ENCODE measurements around the gene TTF1.

TTF1 gene

DNA sequence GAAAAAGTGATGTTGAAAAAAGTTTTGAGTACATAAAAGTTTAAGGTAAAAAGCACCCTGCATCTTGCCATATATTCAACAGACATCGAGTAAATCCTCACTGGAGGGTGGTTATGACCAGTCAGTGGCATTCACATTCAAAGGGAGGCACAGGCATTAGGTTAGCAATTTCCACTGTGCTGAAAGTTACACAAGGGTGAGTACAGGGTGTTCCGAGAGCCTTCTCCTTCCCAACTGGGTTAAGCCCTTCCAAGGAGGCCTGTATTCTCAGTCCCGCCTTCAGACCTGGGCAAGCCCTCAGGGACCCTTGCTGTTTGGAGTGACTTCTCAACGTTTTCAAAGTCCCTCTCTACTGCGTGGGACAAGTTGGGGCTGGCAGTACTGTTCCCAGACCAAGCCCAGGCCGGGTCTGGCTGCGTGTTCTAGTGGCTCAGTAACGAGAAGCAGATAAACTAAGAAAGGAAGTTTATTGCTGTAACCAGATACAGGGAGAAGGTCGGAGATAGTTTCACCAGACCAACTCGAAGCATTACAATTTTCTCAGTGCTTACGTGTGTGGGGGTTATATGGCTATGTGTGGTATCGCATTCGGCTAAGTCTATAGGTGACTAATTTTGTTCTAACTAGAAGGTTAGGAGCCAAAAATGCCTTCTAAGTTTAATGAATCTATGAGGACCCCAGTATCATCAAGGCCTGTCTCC lies 38.9 kb downstream of the TTF1 start:
- TF ChIP-seq, protein P1, sequence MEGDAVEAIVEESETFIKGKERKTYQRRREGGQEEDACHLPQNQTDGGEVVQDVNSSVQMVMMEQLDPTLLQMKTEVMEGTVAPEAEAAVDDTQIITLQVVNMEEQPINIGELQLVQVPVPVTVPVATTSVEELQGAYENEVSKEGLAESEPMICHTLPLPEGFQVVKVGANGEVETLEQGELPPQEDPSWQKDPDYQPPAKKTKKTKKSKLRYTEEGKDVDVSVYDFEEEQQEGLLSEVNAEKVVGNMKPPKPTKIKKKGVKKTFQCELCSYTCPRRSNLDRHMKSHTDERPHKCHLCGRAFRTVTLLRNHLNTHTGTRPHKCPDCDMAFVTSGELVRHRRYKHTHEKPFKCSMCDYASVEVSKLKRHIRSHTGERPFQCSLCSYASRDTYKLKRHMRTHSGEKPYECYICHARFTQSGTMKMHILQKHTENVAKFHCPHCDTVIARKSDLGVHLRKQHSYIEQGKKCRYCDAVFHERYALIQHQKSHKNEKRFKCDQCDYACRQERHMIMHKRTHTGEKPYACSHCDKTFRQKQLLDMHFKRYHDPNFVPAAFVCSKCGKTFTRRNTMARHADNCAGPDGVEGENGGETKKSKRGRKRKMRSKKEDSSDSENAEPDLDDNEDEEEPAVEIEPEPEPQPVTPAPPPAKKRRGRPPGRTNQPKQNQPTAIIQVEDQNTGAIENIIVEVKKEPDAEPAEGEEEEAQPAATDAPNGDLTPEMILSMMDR (IDR thresholded peaks at IDR 0.05; ENCODE audit: borderline replicate concordance, insufficient read depth, low read depth, low read length) = no peak
- no peak overlapping the region for H3K4me3 ChIP-seq (ENCODE audit: low read depth, low read length)

DNA sequence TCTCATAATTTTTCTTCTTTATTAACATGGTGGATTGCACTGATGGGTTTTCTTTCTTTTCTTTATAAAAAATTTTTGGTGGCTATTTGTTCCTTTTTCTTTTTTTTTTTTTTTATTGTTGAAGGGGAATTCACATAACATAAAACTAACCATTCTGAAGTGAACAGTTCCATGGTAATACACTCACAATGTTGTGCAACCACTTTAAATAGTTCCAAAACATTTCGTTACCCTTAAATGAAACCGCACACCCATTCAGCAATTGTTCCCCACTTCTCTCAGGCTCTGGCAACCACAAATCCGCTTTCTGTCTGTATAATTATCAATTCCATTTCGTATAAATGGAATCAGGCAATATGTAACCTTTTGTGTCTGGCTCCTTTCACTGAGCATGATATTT lies 40.2 kb downstream of the TTF1 start:
- TF ChIP-seq, protein P1 (IDR thresholded peaks at IDR 0.05; ENCODE audit: borderline replicate concordance, insufficient read depth, low read depth, low read length) = no peak
- no peak overlapping the region for H3K4me3 ChIP-seq (ENCODE audit: low read depth, low read length)

DNA sequence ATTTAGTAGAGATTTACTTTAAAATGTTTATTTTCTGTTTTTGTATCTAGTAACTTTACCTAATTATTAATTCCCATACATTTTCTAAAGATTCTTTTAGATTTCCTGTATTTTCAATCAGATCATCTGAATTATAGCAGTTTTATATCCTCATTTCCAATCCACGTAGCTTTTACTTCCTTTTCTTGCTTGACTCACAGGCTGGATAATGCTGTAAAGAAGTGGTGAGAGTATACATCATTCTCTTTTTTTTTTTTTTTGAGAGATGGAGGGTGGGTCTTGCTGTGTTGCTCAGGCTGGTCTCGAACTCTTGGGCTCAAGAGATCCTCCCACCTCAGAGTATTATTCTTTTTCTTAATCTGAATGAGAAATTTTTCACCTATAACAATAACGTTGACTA lies 40.7 kb downstream of the TTF1 start:
- TF ChIP-seq, protein P1 (IDR thresholded peaks at IDR 0.05; ENCODE audit: borderline replicate concordance, insufficient read depth, low read depth, low read length) = no peak
- H3K4me3 ChIP-seq (ENCODE audit: low read depth, low read length) = no peak overlapping the region

DNA sequence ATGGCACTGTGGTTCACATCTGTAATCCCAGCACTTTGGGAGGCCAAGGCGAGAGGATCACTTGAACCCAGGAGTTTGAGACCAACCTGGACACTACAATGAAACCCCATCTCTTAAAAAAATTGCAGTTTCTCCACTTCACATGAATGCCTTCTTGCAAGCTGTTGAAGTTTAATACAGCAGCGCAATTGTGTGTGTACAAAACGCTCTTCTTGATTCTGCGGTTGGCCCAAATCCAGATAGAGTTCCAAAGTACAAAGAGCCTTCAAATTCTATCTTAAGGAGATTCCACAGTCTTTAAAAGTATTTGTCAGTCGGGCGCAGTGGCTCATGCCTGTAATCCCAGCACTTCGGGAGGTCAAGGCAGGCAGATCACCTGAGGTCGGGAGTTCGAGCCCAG lies 42.6 kb downstream of the TTF1 start:
- TF ChIP-seq, protein P1 (IDR thresholded peaks at IDR 0.05; ENCODE audit: borderline replicate concordance, insufficient read depth, low read depth, low read length) = no peak
- no peak overlapping the region for H3K4me3 ChIP-seq (ENCODE audit: low read depth, low read length)

DNA sequence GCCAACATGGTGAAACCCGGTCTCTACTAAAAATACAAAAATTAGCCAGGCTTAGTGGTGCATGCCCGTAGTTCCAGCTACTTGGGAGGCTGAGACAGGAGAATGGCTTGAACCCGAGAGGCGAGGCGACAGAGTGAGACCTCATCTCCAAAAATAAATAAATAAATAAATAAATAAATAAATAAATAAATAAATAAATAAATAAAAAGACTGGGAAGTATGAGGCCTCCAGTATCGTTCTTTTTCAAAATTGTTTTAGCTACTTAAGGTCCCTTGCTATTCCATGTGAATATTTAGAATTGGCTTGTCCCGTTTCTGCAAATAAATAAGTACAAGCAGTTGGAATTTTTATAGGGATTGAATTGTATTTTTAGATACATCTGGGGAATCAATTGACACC lies 48.9 kb downstream of the TTF1 start:
- H3K4me3 ChIP-seq (ENCODE audit: low read depth, low read length) = no peak overlapping the region
- TF ChIP-seq, protein P1 (IDR thresholded peaks at IDR 0.05; ENCODE audit: borderline replicate concordance, insufficient read depth, low read depth, low read length) = no peak

DNA sequence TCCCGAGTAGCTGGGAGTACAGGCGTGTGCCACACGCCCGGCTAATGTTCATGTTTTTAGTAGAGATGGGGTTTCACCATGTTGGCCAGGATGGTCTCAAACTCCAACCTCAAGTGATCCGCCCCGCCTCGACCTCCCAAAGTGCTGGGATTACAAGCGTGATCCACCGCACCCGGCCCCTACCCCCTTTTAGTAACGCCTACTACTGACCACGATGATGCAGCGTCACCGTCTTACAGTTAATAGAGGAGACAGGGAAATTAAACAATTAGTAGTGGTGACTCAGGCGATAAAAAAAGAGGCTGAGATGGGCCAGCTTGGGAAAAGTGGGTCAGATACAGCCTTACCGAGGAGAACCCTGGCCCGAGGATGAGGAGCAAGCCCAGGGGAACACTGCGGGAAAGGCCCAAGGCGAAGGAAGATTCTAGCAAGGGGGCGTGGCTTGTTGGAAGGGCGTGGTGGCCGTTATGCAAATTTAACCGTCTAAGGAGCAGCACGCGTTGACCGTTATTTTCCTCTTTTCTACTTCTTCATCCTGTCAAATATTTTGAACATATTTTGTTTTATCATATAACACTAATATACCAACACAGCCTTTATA lies 50.2 kb downstream of the TTF1 start:
- TF ChIP-seq, protein P1 (IDR thresholded peaks at IDR 0.05; ENCODE audit: borderline replicate concordance, insufficient read depth, low read depth, low read length) = no peak
- H3K4me3 ChIP-seq (ENCODE audit: low read depth, low read length) = no peak overlapping the region
